PFSK-1 (cell line): ENCODE data around the gene LMNTD2.

Source experiments
- FOXP2 ChIP-seq: optimal IDR thresholded peaks from 2 replicates; pipeline ENCODE3; 2011; ENCODE audit warnings: borderline replicate concordance, control low read depth, inconsistent platforms; ENCODE audit not compliant: insufficient read depth; ENCODE audit errors: extremely low read length, extremely low read depth
- POLR2AphosphoS5 ChIP-seq: IDR thresholded peaks from 2 replicates; pipeline ENCODE4 v1.6.1; 2012; ENCODE audit warnings: low read depth, mild to moderate bottlenecking, control low read depth, low read length, moderate library complexity
- SIN3A ChIP-seq: IDR thresholded peaks from 2 replicates; pipeline ENCODE4 v1.6.1; 2012; ENCODE audit warnings: mild to moderate bottlenecking, low read length, moderate library complexity, borderline replicate concordance; ENCODE audit not compliant: insufficient read depth
- TAF1 ChIP-seq: IDR thresholded peaks from 2 replicates; pipeline ENCODE4 v1.6.1; 2012; ENCODE audit warnings: low read length, control low read depth, borderline replicate concordance; ENCODE audit not compliant: insufficient read depth
- TF ChIP-seq, protein P1 (sequence below), 2 experiments: IDR thresholded peaks; 2 replicates each; pipeline versions ENCODE4 v1.6.1 to v1.8.0; 2011 to 2012; ENCODE audit warnings: low read depth in 2 of 2, low read length in 2 of 2, control low read depth in 1 of 2, inconsistent platforms in 1 of 2, mild to moderate bottlenecking in 1 of 2, moderate library complexity in 1 of 2; ENCODE audit not compliant: insufficient read depth in 1 of 2

LMNTD2 gene

DNA sequence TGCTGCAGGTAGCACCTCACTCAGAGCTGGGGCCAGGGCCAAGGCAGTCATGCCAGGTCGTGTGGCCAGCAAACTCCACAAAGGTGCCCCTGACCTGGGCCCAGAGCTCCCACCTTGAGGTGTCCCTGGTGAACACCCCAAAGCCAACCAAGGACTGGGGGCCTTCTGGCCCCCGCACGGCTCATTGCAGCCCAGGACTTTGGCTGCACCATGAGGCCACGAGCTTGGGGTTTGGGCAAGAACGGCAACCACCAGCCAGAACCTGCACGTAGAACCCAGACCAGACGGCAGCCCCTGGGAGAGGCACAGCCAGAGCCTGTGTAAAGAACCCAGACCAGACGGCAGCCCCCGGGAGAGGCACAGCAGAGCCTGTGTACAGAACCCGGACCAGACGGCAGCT lies 15.4 kb downstream of the LMNTD2 start:
- TF ChIP-seq SIN3A (no peak), TAF1 (no peak), POLR2AphosphoS5 (no peak), FOXP2 (no peak)
- TF ChIP-seq, protein P1, sequence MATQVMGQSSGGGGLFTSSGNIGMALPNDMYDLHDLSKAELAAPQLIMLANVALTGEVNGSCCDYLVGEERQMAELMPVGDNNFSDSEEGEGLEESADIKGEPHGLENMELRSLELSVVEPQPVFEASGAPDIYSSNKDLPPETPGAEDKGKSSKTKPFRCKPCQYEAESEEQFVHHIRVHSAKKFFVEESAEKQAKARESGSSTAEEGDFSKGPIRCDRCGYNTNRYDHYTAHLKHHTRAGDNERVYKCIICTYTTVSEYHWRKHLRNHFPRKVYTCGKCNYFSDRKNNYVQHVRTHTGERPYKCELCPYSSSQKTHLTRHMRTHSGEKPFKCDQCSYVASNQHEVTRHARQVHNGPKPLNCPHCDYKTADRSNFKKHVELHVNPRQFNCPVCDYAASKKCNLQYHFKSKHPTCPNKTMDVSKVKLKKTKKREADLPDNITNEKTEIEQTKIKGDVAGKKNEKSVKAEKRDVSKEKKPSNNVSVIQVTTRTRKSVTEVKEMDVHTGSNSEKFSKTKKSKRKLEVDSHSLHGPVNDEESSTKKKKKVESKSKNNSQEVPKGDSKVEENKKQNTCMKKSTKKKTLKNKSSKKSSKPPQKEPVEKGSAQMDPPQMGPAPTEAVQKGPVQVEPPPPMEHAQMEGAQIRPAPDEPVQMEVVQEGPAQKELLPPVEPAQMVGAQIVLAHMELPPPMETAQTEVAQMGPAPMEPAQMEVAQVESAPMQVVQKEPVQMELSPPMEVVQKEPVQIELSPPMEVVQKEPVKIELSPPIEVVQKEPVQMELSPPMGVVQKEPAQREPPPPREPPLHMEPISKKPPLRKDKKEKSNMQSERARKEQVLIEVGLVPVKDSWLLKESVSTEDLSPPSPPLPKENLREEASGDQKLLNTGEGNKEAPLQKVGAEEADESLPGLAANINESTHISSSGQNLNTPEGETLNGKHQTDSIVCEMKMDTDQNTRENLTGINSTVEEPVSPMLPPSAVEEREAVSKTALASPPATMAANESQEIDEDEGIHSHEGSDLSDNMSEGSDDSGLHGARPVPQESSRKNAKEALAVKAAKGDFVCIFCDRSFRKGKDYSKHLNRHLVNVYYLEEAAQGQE (IDR thresholded peaks at IDR 0.05; ENCODE audit: insufficient read depth in 1 of 2, low read depth in 2 of 2, low read length in 2 of 2): no peak

DNA sequence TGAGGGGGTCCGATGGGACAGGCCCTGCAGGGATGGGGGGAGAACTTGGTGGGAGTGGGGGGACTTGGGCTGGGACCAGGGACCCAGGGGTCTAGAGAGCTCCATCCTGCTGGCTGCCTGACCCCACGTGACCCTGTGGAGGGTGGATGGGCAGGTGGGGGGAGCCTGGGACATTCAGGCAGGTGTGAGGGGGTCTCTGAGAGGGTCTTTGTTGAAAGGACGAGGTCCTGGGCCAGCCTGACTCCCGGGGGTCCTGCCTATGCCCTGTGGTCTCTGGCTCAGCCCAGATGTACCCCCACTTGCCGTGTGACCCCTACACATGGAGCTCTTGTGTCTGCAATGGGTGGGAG lies 15.7 kb downstream of the LMNTD2 start:
- TF ChIP-seq FOXP2 (no peak), POLR2AphosphoS5 (no peak), SIN3A (no peak), TAF1 (no peak)
- TF ChIP-seq, protein P1 (IDR thresholded peaks at IDR 0.05; ENCODE audit: insufficient read depth in 1 of 2, low read depth in 2 of 2, low read length in 2 of 2): no peak

GRCh38 chr11:541433-541885 lies 19.1 kb downstream of the LMNTD2 start:
- TF ChIP-seq TAF1 (no peak), POLR2AphosphoS5 (no peak), SIN3A (no peak), FOXP2 (no peak)
- TF ChIP-seq, protein P1 (IDR thresholded peaks at IDR 0.05; ENCODE audit: insufficient read depth in 1 of 2, low read depth in 2 of 2, low read length in 2 of 2): no peak

DNA sequence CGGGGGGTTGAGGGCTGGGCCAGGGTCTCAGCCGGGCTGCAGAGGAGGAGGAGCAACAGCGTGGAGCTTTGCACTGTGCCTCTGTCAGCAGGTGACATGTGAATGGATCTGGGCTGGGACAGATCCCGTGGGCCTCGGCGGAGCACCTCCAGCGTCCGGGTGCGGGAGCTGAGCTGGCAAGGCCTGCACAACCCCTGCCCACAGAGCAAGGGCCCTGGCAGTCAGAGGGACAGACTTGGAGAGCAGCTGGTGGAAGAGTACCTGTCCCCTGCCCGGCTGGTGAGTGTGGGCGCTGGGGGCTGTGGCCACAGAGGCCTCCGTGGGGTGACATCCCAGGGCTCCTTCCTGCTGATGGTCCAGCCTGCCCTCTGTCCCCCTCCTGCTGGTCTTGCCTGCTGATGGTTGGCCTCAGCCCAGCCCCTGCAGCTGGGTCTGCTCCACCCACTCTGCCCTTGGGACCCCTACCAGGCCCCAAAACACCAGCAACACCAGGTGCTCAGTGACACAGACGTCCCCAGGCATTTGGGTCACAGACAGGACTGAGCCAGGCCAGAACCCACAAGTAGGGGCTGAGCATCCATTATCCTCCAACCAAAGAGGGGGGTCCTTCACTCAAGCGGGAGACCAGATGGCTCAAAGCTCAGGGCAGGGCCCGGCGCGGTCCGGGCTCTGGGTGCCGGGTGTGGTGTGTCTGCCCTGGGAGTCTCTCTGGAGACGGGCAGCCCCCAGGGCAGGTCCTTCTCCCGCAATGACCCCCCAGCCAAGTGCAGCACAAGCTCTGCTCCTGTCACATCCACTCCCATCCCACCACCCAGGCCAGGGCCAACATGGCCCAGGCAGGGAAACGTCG lies 19.7 kb downstream of the LMNTD2 start:
- TF ChIP-seq, protein P1 (IDR thresholded peaks at IDR 0.05; ENCODE audit: insufficient read depth in 1 of 2, low read depth in 2 of 2, low read length in 2 of 2): no peak
- TF ChIP-seq TAF1: no peak
